ENCODE data around the gene XXYLT1. TPM values are rescaled to one million over a fixed set of nuclear protein-coding genes. Genes with fewer than 3 reads are reported as not detected.

The XXYLT1 gene
- total RNA-seq, 1 donor from 2014 or later = 42.9 TPM

GRCh38 chr3:195170496-195170895 lies 100.5 kb downstream of the XXYLT1 start:
- no peak for TF ChIP-seq CTCF (IDR thresholded peaks at IDR 0.05; ENCODE audit: unreplicated experiment)

GRCh38 chr3:195169011-195169649 lies 101.8 kb downstream of the XXYLT1 start:
- no peaks in the 10 kb centered on the region for H3K36me3 Mint-ChIP-seq
- peaks cover 6% of the 10 kb centered on the region for H3K4me1 Mint-ChIP-seq
- DNase-seq (ENCODE audit: low spot score in 2 of 2, unreplicated experiment in 2 of 2) = no peak
- H3K9me3 Mint-ChIP-seq = no peaks in the 10 kb centered on the region
- TF ChIP-seq CTCF (IDR thresholded peaks at IDR 0.05; ENCODE audit: unreplicated experiment) = no peak
- no peaks in the 10 kb centered on the region for H3K27me3 Mint-ChIP-seq (ENCODE audit: low read depth)
- H3K27ac Mint-ChIP-seq = no peak overlapping the region
- H3K4me3 Mint-ChIP-seq = no peak overlapping the region

More at GRCh38 chr3:195170496-195170895, 100.5 kb downstream of the XXYLT1 start:
- Mint-ChIP-seq H3K36me3 (peaks cover 7% of the 10 kb centered on the region), H3K9me3 (no peaks in the 10 kb centered on the region), H3K4me1 (peaks cover 6% of the 10 kb centered on the region), H3K4me3 (no peak overlapping the region), H3K27me3 (ENCODE audit: low read depth) (no peaks in the 10 kb centered on the region), H3K27ac (no peak overlapping the region)
- DNase-seq (ENCODE audit: low spot score in 2 of 2, unreplicated experiment in 2 of 2) = no peak

GRCh38 chr3:195168009-195168762 lies 102.8 kb downstream of the XXYLT1 start:
- H3K36me3 Mint-ChIP-seq = no peaks in the 10 kb centered on the region
- H3K27me3 Mint-ChIP-seq (ENCODE audit: low read depth) = no peaks in the 10 kb centered on the region
- DNase-seq (ENCODE audit: low spot score in 2 of 2, unreplicated experiment in 2 of 2) = no peak
- TF ChIP-seq CTCF (IDR thresholded peaks at IDR 0.05; ENCODE audit: unreplicated experiment) = no peak
- peaks cover 9% of the 10 kb centered on the region for H3K4me1 Mint-ChIP-seq
- no peaks in the 10 kb centered on the region for H3K9me3 Mint-ChIP-seq
- H3K27ac Mint-ChIP-seq = no peak overlapping the region
- H3K4me3 Mint-ChIP-seq = no peak overlapping the region

GRCh38 chr3:195165790-195166189 lies 105.2 kb downstream of the XXYLT1 start:
- no peak overlapping the region for H3K27ac Mint-ChIP-seq
- TF ChIP-seq CTCF (IDR thresholded peaks at IDR 0.05; ENCODE audit: unreplicated experiment) = no peak
- peaks cover 15% of the 10 kb centered on the region for H3K4me1 Mint-ChIP-seq
- no peaks in the 10 kb centered on the region for H3K27me3 Mint-ChIP-seq (ENCODE audit: low read depth)
- H3K9me3 Mint-ChIP-seq = no peaks in the 10 kb centered on the region
- H3K36me3 Mint-ChIP-seq = no peaks in the 10 kb centered on the region
- no peak overlapping the region for H3K4me3 Mint-ChIP-seq
- no peak for DNase-seq (ENCODE audit: low spot score in 2 of 2, unreplicated experiment in 2 of 2)

- H3K4me1 Mint-ChIP-seq = peaks cover 15% of the 10 kb centered on the region
Measured at GRCh38 chr3:195165265-195165609, 105.7 kb downstream of the XXYLT1 start.

More at GRCh38 chr3:195165265-195165609, 105.7 kb downstream of the XXYLT1 start:
- Mint-ChIP-seq H3K27ac (no peak overlapping the region), H3K27me3 (ENCODE audit: low read depth) (no peaks in the 10 kb centered on the region), H3K36me3 (no peaks in the 10 kb centered on the region), H3K4me3 (no peak overlapping the region), H3K9me3 (no peaks in the 10 kb centered on the region)
- DNase-seq (ENCODE audit: low spot score in 2 of 2, unreplicated experiment in 2 of 2) = no peak
- no peak for TF ChIP-seq CTCF (IDR thresholded peaks at IDR 0.05; ENCODE audit: unreplicated experiment)
